Measurements from ENCODE around the gene DCUN1D3.

- TF ChIP-seq POLR2A (IDR thresholded peaks at IDR 0.05) (no peak), CTCF (IDR thresholded peaks at IDR 0.05) (no peak)
Measured at GRCh38 chr16:20850981-20851380, 49.2 kb downstream of the DCUN1D3 start.

Measured in uterus (tissue), 2 donors.